IPS-15b (cell line): ENCODE measurements around the gene SLC12A7.

Experiments used
- H3K27me3 ChIP-seq: one replicate; pipeline ENCODE4 v1.6.1; 2013; ENCODE audit warnings: low read length; ENCODE audit not compliant: control insufficient read depth, insufficient read depth
- H3K36me3 ChIP-seq: one replicate; pipeline ENCODE4 v1.6.1; 2013; ENCODE audit warnings: low read length; ENCODE audit not compliant: control insufficient read depth, insufficient read depth
- H3K4me1 ChIP-seq: one replicate; pipeline ENCODE4 v1.6.1; 2013; ENCODE audit warnings: mild to moderate bottlenecking, low read length; ENCODE audit not compliant: control insufficient read depth, insufficient read depth
- H3K4me3 ChIP-seq: one replicate; pipeline ENCODE4 v1.5.1; 2013; ENCODE audit warnings: low read depth, low read length
- H3K9ac ChIP-seq: one replicate; pipeline ENCODE4 v1.6.1; 2013; ENCODE audit warnings: low read depth, mild to moderate bottlenecking, low read length
- H3K9me3 ChIP-seq: one replicate; pipeline ENCODE4 v1.6.1; 2013; ENCODE audit warnings: mild to moderate bottlenecking, low read length; ENCODE audit not compliant: control insufficient read depth, insufficient read depth

Gene SLC12A7

DNA sequence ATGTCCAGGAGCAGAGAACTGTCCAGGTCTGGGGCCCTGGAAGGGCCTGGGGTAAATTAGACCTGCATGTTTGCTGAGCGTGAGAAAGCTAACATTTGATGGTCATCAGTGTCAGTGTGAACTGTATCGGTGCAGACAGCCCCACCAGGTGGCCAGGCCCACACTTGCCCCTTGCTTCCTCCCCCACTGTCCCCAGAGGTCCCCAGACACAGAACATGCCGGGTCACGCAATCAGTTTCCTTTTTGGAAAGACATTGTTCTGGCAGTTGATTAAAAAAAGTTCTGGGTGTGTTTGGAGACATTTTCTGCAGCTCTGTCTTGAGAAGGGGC, 101.7 kb downstream of the SLC12A7 start:
- H3K27me3 ChIP-seq = peaks cover 40% of the 10 kb centered on the region
- no peak overlapping the region for H3K4me3 ChIP-seq
- H3K9ac ChIP-seq = no peak overlapping the region
- H3K9me3 ChIP-seq = no peaks in the 10 kb centered on the region
- H3K36me3 ChIP-seq = no peaks in the 10 kb centered on the region
- H3K4me1 ChIP-seq = no peaks in the 10 kb centered on the region

GRCh38 chr5:1009359-1010180, 102.3 kb downstream of the SLC12A7 start:
- Histone ChIP-seq H3K36me3 (no peaks in the 10 kb centered on the region), H3K4me1 (no peaks in the 10 kb centered on the region), H3K9me3 (no peaks in the 10 kb centered on the region), H3K27me3 (peaks cover 43% of the 10 kb centered on the region), H3K4me3 (peak overlapping the region; percentile 46), H3K9ac (no peak overlapping the region)

DNA sequence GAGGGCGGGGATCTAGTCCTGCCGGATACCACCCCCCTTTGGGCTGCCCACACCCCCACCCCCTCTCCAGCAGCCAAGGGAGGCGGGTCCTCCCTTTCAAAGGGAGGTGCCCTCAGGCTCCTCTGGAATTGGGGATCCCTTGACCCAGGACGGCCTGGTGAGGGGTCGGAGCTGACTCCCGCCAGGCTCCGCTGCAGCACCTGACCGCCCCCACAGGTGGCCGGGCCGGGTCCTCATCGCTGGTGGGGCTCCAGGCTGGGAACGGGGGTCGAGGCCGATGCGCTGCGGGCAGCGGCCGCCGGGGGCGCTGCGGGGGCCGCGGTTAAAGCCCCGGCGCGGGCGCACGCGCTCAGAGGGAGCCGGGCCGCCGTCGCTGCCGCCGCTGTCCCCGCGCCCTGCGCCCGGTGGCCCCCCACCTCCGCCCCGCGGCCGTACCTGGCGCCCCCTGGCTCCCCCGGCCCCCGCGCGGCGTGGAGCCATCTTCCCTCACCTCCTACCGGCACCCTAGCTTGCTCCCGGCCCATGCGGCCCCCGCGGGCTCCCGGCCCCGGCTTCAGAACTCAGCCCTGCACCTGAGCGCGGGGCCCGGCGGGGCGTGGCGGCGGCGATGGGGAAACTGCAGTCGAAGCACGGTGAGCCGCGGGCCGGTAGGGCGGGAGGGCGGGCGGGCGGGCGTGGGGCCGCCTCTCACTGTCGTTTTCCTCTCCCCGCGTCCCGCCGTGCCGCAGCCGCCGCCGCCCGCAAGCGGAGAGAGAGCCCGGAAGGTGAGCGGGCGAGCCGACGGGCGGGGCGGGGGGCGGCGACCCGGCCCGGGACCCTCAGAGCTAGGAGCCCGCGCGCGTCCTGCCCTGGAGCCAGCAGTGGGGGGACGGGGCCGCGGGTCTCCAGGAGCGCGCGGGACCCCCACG, 103.2 kb downstream of the SLC12A7 start, which contains the start of gene NKD2:
NKD2 (plus strand) TSS at position 352 of the 908 bp plus-strand sequence; CDS start at position 608, 256 bp downstream.
- peaks cover 45% of the 10 kb centered on the region for H3K27me3 ChIP-seq
- peak within 1 kb of the TSS; percentile 46 for H3K4me3 ChIP-seq
- H3K9me3 ChIP-seq = no peaks in the 10 kb centered on the region
- H3K4me1 ChIP-seq = no peaks in the 10 kb centered on the region
- no peaks in the 10 kb centered on the region for H3K36me3 ChIP-seq
- H3K9ac ChIP-seq = no peak within 1 kb of the TSS

DNA sequence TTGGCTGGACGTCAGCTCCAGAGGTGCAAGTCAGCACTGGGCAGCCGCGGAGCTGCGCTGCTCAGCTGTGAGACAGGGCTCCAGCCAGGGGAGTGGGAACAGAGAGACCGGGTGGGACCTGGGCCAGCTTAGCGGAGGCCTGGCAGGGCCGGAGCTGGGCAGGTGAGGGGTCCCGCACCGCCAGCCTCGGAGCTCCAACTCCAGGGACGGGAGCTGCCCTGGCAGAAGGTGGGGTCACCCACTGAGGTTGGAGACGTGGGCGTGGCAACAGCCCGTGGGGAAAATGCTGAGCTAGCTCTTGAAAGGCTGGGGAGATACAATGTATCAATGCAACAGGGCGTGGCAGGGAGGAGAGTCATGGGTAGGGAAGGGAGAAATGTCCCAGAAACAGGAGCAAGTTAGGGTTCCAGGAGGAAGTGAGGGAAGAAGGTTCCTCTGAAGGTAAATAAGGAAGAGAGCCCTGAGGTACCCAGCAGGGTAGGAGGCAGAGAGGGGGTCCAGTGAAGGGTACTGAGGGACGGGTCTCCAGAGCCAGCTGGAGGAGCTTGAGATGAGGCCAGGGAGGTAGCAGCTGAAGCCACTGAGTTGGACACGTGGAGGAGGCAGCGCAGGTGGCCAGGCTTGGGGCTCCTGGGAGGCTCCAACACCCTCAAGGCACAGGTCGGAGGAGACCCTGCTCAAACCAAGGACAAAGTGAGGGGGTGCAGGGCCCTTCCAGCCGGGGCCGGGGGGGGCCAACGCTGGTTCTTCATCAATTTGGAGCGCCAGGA, 104.0 kb downstream of the SLC12A7 start:
- Histone ChIP-seq H3K4me3 (no peak overlapping the region), H3K9me3 (no peaks in the 10 kb centered on the region), H3K36me3 (no peaks in the 10 kb centered on the region), H3K9ac (no peak overlapping the region), H3K4me1 (no peaks in the 10 kb centered on the region), H3K27me3 (peaks cover 53% of the 10 kb centered on the region)

GRCh38 chr5:1007221-1007680, 104.6 kb downstream of the SLC12A7 start:
- Histone ChIP-seq H3K4me3 (no peak overlapping the region), H3K36me3 (no peaks in the 10 kb centered on the region), H3K9me3 (no peaks in the 10 kb centered on the region), H3K4me1 (no peaks in the 10 kb centered on the region), H3K27me3 (peaks cover 55% of the 10 kb centered on the region), H3K9ac (no peak overlapping the region)

GRCh38 chr5:1006656-1007071, 105.2 kb downstream of the SLC12A7 start:
- Histone ChIP-seq H3K27me3 (peaks cover 55% of the 10 kb centered on the region), H3K4me3 (no peak overlapping the region), H3K9me3 (no peaks in the 10 kb centered on the region), H3K9ac (no peak overlapping the region), H3K36me3 (no peaks in the 10 kb centered on the region), H3K4me1 (no peaks in the 10 kb centered on the region)

DNA sequence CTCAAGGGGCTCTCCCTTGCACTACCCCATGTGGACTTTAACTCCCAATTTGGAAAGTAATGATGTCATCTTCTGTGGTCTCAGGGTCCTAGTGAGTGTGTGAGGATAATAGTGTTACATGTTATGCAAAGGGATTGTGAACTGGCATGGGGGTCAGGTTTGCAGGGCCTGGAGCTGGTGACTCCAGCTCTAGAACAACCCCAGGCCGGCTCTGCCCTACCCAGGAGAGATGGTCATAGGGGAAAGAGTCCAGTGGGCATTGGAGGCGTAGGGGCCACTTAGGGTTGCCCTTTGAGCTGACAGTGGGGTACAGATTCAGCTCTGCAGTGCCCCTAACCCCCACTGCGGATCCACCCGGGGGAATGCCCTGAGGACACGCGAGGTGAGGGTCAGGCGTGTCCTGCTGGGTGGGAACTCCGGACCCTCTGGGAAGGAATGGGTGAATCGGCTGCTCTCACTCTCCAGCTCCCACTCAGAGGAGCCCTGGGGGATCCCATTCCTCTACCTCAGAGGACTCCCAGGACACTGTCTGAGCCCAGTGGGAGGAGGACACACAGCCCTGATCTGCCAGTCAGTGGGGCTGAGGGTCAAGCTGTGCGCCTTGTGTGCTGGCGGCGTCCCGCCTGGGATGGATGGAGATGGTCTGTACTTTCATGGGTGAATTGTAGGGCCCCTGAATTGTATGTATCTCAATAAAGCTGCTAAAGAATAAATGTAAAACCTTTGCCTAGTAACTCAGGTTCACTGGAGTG, 105.8 kb downstream of the SLC12A7 start:
- H3K36me3 ChIP-seq = no peaks in the 10 kb centered on the region
- no peaks in the 10 kb centered on the region for H3K9me3 ChIP-seq
- no peak overlapping the region for H3K4me3 ChIP-seq
- no peaks in the 10 kb centered on the region for H3K4me1 ChIP-seq
- no peak overlapping the region for H3K9ac ChIP-seq
- peaks cover 55% of the 10 kb centered on the region for H3K27me3 ChIP-seq

GRCh38 chr5:1005249-1005851, 106.5 kb downstream of the SLC12A7 start:
- Histone ChIP-seq H3K27me3 (peaks cover 53% of the 10 kb centered on the region), H3K9ac (no peak overlapping the region)

DNA sequence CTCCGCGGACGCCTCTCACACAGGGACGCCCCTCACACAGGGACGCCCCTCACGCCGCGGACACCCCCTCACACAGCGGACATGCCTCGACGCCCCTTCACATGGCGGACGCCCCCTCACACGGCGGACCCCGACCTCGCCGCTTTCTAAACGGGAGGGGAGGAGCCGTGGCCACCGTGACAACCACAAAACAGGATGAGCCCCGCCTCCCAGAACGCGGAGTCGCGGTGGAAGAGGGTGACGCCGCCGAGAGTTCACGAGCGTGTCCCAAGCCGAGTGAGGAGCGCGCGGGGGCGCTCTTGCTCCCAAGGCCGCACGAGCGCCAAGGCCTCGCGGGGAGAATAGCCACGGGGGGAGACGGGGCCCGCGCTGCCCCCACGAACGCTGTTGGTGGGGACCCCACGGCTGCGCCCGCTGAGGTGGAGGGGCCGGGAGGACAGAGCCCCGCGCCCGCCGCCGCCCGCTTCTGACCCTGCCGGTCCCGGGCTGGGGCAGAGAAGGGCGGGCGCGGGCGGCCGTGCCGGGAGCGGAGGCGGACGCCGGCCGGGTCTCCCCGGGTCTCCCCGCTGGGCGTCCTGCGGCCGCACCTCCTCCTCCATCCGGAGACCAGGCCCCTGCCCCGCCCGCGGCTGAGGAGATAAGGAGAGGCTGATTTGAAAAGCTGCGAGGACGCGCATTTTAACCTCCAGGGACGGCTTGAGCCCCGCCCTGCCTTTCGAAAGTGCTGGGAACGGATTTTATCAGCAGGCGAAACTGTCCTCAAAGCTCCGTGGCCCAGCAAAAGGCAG, 107.2 kb downstream of the SLC12A7 start:
- H3K9ac ChIP-seq = no peak overlapping the region

More at GRCh38 chr5:1005249-1005851, 106.5 kb downstream of the SLC12A7 start:
- no peaks in the 10 kb centered on the region for H3K4me1 ChIP-seq
- H3K9me3 ChIP-seq = no peaks in the 10 kb centered on the region
- no peaks in the 10 kb centered on the region for H3K36me3 ChIP-seq
- peak overlapping the region; percentile 41 for H3K4me3 ChIP-seq

GRCh38 chr5:1003296-1003937, 108.4 kb downstream of the SLC12A7 start:
- H3K27me3 ChIP-seq = peaks cover 42% of the 10 kb centered on the region
- no peaks in the 10 kb centered on the region for H3K4me1 ChIP-seq
- H3K4me3 ChIP-seq = no peak overlapping the region
- H3K9ac ChIP-seq = no peak overlapping the region
- H3K36me3 ChIP-seq = no peaks in the 10 kb centered on the region
- no peaks in the 10 kb centered on the region for H3K9me3 ChIP-seq

More for the DNA sequence above, 107.2 kb downstream of the SLC12A7 start:
- no peaks in the 10 kb centered on the region for H3K4me1 ChIP-seq
- H3K27me3 ChIP-seq = peaks cover 46% of the 10 kb centered on the region
- no peaks in the 10 kb centered on the region for H3K36me3 ChIP-seq
- peak overlapping the region; percentile 41 for H3K4me3 ChIP-seq
- H3K9me3 ChIP-seq = no peaks in the 10 kb centered on the region
